GM19193 (cell line): ENCODE measurements around the gene HECTD2.

Source experiments
- POLR2A ChIP-seq: IDR thresholded peaks from 4 replicates; pipeline ENCODE4 v1.6.1; 2011; ENCODE audit not compliant: insufficient read depth, insufficient read length; ENCODE audit errors: extremely low read depth

The HECTD2 gene, protein sequence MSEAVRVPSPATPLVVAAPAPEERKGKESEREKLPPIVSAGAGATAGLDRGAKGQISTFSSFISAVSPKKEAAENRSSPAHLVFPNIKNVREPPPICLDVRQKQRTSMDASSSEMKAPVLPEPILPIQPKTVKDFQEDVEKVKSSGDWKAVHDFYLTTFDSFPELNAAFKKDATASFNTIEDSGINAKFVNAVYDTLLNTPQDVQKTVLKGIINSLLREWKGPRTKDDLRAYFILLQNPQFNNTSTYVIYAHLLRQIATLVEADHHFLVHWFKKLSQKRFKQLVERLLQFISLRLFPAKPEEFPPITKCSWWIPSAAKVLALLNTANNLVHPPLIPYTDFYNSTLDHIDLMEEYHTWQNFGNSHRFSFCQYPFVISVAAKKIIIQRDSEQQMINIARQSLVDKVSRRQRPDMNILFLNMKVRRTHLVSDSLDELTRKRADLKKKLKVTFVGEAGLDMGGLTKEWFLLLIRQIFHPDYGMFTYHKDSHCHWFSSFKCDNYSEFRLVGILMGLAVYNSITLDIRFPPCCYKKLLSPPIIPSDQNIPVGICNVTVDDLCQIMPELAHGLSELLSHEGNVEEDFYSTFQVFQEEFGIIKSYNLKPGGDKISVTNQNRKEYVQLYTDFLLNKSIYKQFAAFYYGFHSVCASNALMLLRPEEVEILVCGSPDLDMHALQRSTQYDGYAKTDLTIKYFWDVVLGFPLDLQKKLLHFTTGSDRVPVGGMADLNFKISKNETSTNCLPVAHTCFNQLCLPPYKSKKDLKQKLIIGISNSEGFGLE

DNA sequence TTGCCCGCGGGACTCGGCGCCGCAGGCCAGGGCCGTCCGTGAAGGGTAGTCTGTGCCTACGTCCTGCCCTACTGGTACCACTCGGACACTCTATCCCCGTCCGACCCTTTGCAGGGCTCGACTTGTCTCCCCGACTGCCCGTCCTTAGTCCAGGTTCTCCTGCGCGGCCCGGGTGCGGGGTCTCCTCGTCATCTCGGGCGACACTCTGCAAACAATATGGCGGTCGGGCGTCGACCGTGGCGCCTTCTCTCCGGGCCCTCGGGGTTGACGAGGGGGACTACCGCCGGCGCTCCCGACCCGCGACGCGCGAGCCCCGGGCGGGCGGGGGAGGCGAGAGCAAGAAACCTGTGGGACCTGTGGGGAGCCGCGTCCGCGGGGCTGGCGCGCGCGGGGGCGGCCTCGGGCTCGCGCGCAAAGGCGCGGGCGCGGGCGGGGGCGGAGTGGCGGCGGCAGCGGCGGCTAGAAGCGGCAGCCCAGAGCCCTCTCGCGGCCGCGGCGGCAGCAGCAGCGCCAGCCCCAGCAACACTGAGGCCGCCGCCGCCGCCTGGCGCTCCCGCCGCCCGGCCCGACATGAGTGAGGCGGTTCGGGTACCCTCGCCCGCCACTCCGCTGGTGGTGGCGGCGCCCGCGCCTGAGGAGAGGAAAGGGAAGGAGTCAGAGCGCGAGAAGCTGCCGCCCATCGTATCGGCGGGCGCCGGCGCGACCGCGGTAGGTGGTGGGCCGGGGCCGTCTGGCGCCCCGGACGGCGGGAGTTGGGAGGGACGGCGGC is at the start of gene HECTD2:
HECTD2 (plus strand) TSS at position 476 of the 769 bp plus-strand sequence; CDS start at position 571, 95 bp downstream.
- peak; percentile 71 for TF ChIP-seq POLR2A

DNA sequence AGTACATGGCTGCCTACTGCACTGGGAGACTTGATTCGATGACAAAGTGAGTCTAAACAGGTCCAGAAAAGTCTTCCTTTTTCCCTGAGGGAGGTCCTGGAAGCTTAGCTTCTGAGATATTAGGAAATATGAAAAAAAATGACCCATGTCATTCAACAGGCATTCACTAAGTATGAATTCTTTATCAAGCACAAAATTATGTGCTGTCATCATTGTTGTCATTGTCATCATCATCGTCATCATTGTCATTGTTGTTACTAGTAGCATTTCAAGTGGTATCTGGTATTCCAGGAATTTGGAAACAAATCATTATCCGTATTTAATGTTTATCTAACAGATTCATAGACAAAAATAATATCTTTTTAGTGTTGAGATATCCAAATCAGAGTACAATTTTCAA is 49.7 kb upstream of the HECTD2 start:
- TF ChIP-seq POLR2A, result no peak

DNA sequence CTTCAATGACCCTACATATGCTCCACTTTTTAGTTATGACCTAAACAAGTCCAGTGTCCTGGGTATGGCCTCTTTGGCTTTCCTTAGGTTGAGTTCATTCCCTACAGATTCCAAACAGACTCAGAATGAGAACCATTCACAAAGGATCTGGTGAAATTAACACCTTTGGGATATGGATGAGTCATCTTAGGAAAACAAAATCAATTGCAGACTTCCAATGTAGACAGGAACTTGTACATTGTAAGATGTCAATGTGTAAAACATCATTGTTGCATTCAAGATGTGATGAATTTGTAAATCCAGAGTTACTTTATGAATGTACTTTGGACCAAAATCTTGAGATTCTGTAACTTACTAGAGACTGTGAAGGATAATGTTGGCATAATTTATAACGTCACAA is 43.4 kb upstream of the HECTD2 start:
- no peak for TF ChIP-seq POLR2A

DNA sequence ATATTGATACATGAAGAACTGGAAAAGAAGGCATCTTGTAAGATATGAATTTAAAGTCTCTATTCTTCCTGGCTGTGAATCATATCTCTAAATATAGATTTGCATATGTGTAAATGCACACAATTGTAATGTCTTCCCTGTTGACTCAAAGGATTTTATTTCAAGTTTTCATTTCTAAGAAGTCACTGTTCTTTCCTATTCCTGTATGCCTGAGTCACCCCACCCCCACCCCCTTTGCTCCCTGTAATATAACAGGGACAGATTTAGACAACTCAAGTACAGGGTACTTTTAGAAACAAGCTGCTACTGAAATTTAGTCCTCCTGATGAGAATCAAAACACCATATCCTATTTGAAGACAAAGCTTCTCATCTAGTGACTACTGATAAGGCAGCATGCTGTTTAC is 43.0 kb upstream of the HECTD2 start:
- TF ChIP-seq POLR2A, result no peak

DNA sequence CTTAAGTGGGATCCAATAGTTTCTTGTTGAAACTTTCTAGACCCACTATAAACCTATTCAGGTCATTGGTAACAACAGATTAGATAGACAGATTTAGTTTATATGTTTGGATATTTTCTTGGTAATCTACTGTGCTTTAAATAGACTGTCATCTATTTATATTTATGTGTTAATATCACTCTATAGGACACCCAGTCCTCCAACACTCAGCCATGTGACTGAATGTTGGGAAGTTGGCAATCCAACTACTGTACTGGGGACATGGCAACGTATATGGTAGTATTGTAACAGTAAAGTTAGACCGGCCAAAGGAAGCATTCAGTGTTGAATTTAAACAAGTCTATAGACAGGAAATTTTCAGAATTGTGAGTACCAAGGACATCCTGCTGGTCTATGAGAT is 42.6 kb upstream of the HECTD2 start:
- no peak for TF ChIP-seq POLR2A

DNA sequence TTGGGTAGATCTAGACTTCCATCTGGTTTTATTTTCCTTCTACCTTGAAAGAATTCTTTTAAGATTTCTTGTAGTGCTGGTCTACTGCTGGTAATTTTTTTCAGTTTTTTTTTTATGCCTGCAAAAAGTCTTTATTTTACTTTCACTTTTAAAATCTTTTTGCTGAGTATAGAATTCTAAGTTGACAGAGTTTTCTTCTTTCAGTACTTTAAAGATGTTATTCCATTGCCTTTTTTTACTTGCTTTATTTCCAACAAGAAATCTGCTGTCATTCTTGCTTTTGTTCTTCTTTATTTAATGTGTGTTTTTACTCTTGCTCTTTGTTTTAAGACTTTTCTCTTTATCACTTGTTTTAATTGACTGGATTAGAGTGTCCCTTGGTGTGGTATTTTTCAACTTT is 36.1 kb upstream of the HECTD2 start:
- TF ChIP-seq POLR2A, result no peak

DNA sequence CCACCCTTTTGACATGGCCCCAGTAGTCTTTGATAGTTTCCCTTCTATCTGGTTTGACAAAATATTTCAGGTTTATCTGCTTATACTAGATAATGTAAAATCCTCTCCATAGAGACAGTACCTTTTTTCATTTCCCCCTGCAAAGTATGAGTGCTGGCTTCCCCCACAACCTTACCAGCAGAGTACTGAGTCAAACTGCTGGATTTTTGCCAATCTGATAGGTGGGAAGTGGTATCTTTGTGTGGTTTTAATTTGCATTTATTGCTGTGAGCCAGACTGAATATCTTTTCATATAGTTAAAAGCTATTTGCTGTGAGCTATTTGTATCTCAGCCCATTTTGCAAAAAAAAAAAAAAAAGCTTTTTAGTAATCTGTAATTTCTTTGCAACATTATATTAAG is 32.1 kb upstream of the HECTD2 start:
- no peak for TF ChIP-seq POLR2A

DNA sequence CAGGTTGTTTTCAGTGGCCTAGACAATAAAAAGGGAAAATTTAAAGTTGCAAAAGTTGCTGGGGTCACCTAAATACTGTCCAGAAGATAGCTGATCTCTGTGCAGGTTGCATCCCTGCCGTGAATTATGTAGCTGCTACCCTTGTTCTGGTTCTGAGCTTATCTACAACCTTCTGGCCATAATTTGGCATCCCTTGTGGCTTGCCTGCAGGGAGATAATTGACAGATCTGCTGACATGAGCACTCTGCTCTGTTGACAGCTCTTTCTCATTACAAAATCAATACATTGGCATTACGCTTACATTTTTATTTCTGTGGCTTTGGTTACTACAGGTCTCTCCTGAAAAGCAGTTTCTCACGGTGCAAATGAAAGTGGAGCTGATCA is 29.3 kb upstream of the HECTD2 start:
- no peak for TF ChIP-seq POLR2A

DNA sequence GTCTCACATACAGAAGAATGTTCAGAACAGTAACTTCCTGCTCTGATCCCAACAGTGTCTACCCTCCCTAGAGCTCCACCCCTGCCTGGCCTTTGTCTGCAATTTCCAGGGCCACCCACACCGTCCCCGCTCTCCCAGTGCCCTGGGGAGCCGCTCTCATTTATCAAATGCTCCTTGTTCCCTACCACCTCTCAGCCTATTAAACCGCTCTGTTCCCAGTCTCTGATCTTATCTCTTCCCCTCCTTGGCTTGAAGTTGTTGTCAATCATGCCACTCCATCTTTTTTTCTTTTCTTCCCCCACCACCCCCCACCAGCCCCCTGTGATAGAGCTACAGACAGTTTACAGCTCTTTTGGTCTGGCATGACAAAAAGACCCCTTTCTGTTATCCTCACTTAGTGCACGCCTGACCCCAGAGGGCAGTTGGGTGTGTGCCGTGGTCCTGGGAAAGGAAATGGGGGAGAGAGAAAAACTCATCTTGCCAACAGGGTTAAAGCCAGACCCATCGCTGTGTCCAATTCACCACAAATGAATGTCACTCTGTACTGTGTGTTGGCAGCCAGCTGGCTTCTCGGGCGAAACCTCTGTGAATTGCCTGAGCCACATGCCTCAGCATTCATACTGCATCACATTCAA is 28.8 kb upstream of the HECTD2 start:
- no peak for TF ChIP-seq POLR2A

DNA sequence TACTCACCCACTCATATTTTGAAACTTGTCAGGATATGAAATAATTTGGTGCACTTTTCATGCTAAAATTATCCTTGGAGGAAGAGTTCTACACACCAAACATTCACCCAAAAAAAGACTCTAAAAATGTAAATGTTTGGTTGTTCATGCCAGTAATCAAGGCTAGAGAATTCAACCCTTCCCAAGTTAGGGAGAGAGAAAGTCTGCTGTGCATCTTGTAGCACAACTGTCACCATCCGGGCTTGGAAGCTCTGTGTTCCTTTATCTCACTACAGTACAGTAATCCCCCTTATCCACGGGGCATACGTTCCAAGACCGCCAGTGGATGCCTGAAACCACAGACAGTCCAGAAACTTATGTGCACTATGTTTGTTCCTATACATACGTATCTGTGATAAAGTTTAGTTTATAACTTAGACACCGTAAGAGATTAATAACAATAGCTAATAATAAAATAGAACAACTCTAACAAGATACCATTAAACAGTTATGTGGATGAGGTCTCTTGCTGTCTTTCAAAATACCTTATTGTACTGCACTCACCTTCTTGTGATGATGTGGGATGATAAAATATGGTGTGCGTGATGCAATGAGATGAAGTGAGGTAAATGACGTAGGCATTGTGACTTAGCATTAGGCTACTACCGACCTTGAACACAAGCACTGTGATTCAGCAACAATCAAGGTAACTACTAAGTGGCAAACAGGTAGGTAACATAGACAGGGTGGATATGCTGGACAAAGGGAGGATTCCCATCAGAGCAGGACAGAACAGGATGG is 24.6 kb upstream of the HECTD2 start:
- TF ChIP-seq POLR2A, result no peak

DNA sequence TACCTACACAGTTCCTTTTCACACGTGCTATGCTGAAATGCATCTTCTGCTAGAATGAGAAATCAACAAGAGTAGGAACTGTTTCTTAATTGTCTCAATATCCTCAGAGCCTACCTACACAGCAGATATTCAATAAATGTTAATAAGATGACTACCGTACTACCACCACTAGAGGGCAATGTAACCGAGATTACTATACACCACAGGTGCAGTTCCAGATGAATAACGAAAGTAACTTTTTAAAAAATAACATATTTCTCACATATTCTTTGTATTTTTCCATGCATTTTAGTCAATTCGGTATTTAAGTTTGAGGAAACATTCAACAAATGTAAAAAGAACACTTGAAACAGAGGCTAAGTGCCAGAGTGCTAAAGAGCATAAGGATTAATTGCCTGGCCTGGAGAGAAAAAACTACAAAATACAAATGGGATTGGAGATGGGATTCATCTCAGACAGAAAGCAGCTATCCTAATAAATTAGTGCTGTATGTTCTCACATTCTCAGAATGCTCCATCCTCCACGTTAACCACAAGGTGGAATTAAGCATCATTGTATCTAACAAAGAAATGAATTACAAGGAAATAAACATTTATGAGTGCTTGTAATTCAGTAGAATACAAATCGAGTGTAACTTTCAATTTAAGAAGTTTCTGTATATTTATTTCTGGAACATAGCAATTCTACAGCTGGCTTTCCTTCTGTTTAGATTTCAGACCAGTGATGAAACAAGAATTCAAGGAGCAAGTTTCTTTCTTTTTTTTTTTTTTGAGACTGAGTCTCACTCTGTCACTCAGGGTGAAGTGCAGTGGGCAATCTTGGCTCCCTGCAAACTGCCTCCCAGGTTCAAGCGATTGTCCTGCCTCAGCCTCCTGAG is 20.3 kb upstream of the HECTD2 start:
- no peak for TF ChIP-seq POLR2A

DNA sequence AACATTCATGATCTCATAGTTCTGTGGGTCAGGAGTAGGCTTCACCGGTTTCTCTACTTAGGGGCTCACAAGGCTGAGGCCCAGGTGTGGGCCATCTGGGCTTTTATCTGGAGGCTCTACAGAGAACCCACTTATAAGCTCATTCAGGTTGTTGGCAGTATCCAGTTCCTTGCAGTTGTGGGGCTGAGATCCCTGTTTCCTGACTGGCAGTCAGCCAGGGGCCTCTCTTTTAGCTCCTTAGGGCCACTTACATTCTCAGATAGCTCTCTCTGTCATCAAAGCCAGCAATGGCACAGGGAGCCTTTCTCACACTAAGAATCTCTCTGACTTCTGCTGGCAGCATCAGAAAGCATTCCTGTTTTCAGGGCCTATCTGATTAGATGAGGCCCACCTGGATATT is 18.2 kb upstream of the HECTD2 start:
- TF ChIP-seq POLR2A, result no peak

DNA sequence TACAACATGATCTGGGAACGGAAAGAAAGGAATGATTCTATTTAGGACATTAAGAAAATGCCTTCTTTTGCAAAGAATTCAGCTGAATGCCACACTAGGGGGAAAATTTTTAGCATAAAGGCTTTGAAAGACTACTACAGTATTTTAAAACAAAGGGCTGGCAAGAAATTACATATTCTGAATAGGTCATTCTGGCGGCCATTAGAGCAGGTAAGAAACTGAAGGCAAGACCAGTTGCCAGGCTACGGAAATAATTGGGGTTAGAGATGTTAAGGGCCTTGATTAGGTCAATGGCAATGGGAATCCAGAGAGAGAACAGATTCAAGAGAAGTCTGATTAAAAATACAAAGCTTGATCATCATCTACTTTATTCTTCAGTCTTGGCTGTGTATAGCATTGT is 3.8 kb upstream of the HECTD2 start:
- TF ChIP-seq POLR2A, result no peak
